ENCODE data around the gene AUTS2.
"Not testable (repeated sequence)": the region's sequence is repeated elsewhere in the genome, so short reads cannot be mapped to it uniquely, and the experiment has no call there.

Gene AUTS2

GRCh38 chr7:70779321-70779720, 1181.0 kb downstream of the AUTS2 start:
- no peak for DNase-seq

DNA sequence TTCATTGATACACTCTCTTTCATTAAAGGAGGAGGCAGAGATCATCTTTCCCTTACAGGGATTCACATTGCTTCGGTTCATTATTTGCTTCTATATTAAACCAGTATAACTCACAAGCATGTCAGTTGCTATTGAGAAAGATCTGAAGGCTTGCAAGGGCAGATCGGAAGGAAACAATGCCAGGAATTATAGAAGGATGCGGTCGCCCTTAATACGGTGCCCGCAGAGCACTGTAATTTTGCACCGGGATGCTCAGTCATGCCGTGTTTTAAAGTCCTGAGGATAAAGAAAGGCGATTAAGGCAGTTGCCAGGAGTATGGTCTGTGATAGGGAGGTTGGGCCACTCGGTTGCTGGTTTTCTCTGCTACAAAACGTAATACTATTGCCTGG, 1183.6 kb downstream of the AUTS2 start:
- no peak for DNase-seq

DNA sequence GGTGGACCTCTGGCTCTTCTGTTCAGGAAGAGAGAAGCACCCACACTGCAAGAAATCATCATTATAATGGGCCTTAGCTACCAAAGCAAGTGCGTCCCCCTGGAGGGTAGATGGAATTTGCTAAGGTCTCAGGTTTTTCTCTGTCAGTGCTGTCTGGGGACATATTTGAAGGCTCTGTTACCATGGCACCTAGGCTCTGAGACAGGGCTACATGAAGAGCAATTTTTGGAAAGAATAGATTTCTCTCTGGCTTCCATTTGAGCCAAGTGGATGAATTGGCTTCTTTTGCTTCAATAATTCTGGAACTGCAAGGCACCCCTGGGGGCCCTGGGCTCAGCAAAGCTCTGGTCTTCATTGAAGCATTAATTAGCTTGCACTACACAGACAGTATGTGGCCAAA, 1184.5 kb downstream of the AUTS2 start:
- peak; percentile 38 for DNase-seq

DNA sequence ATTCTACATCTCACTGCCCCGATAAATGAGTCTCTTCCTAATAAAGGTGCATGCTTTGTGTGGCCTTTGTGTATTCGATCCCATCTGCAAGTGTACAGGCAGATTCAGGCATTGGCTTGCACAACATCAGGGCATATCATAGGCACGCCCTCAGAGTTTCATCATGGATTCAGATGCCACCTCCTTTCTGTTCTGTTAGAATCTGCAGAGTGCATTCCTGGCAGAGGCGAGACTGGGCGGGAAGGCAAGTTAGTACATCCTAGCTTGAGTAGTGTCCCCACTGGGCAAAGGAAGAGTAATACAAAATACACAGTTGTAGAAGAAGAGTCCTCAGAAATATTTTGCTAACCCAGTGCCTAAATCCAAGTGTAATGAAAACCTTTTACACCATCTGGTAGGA, 1187.2 kb downstream of the AUTS2 start:
- no peak for DNase-seq

DNA sequence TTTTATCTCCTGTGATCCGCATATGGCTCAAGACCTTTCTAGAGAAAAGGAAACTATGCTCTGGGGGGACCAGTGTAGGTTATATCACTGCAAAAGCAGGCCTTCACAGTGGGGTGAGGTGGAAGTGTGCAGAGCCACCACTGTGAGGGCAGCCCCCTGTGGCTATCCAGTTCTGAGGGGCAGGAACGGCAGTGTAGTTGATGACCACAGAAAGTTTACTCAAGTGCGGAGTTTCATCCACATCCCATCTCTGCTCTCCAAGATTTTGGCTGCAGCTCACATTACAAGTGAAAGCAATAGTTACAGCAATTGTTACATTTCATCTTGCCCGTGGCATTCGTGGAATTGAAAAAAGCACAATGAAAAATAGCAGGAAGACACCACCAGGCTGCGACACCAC, 1187.8 kb downstream of the AUTS2 start:
- DNase-seq, result no peak

- DNase-seq, result no peak
Observed at GRCh38 chr7:70787286-70787685, 1189.0 kb downstream of the AUTS2 start.

DNA sequence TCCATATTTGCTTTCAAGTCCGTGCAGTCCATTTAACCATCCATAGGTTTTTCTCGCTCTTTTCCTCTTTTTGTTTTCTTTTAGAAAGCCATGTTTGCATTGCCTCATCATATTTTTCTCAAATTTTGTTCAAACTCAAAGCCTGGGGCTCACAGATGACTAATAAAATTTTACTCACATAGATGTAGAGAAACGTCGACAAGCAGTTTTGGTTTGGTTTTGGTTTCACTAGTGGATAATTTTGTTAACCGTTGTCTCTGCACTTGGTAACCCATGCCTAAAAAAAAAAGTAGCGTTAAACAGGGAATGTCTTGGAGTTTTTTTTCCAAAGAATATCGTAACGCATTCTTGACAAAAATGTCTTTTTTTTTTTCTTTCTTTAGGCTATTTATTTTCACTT, 1189.5 kb downstream of the AUTS2 start:
- DNase-seq, result no peak

GRCh38 chr7:70788276-70788675, 1190.0 kb downstream of the AUTS2 start:
- no peak for DNase-seq

GRCh38 chr7:70789481-70790214, 1191.4 kb downstream of the AUTS2 start:
- DNase-seq, result no peak

DNA sequence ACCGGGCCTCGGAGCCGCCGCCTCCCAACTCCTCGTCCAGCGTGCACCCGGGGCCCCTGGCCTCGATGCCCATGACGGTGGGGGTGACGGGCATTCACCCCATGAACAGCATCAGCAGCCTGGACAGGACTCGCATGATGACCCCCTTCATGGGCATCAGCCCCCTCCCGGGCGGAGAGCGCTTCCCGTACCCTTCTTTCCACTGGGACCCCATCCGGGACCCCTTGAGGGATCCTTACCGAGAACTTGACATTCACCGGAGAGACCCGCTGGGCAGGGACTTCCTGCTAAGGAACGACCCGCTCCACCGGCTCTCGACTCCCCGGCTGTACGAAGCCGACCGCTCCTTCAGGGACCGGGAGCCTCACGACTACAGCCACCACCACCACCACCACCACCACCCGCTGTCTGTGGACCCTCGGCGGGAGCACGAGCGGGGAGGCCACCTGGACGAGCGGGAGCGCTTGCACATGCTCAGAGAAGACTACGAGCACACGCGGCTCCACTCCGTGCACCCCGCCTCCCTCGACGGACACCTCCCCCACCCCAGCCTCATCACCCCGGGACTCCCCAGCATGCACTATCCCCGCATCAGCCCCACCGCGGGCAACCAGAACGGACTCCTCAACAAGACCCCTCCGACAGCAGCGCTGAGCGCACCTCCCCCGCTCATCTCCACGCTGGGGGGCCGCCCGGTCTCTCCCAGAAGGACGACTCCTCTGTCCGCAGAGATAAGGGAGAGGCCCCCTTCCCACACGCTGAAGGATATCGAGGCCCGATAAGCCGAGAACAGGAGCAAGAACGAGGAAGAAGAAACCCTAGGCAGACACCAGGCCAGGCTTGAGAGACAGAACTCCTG, 1192.2 kb downstream of the AUTS2 start:
- DNase-seq, result no peak

- no peak for DNase-seq
Observed at GRCh38 chr7:70791341-70791740, 1193.1 kb downstream of the AUTS2 start.

- no peak for DNase-seq
Observed at GRCh38 chr7:70793060-70793459, 1194.8 kb downstream of the AUTS2 start.

DNA sequence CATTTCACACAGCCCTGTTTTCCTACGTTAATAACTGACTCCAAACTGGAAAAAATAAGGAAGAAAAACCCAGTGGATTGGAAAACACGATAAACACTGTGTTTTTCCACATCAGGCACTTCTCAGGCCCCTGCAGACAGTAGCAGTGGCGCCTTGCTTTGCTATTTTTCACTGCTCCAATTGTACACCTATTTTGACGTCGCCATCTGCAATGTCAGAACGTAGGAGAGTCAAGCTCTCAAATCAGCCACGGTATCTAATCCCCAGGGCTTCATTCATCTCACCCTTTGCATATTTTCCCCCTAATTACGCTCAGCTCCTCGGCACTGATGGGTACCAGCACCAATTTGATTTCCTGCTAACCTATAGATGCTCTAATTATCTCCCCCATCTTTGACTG, 1195.5 kb downstream of the AUTS2 start:
- no peak for DNase-seq

- DNase-seq, result no peak
Observed at GRCh38 chr7:70794962-70795361, 1196.7 kb downstream of the AUTS2 start.

GRCh38 chr7:70795948-70796347, 1197.7 kb downstream of the AUTS2 start:
- DNase-seq, result no peak

DNA sequence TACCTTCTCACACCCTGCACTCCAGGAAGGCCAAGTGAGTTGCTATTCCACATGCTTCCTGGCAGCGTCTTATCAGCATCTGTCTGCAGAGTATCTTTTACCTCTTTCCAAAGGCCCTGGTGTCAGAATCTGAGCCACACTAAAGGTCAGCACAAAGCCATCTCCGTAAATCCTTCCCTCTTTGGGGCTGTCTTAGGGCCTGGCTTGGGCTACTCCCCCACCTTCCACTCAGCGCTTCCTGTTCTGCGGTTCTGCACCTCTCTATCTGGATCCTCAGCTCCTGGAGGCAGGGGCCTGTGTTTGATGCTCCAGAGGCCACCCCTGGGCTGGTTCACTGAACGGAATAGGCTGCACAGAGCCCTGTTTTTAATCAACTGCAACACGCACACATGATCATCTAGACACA, 1198.8 kb downstream of the AUTS2 start:
- DNase-seq, result no peak

GRCh38 chr7:70799841-70800405, 1201.6 kb downstream of the AUTS2 start:
- DNase-seq, result no peak

- no peak for DNase-seq
Observed at GRCh38 chr7:70805360-70805759, 1207.1 kb downstream of the AUTS2 start.

GRCh38 chr7:70807650-70808049, 1209.4 kb downstream of the AUTS2 start:
- DNase-seq, result no peak

GRCh38 chr7:70808876-70809275, 1210.6 kb downstream of the AUTS2 start:
- DNase-seq, result no peak

- no peak for DNase-seq
Observed at GRCh38 chr7:70810558-70811139, 1212.4 kb downstream of the AUTS2 start.

- no peak for DNase-seq
Observed at GRCh38 chr7:70812511-70812910, 1214.2 kb downstream of the AUTS2 start.

DNA sequence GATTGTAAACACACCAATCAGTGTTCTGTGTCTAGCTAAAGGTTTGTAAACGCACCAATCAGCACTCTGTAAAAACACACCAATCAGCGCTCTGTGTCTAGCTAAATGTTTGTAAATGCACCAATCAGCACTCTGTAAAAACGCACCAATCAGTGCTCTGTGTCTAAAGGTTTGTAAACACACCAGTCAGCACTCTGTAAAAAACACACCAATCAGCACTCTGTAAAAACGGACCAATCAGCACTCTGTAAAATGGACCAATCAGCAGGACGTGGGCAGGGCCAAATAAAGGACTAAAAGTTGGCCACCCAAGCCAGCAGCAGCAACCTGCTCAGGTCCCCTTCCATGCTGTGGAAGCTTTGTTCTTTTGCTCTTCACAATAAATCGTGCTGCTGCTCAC, 1224.2 kb downstream of the AUTS2 start:
- not testable (repeated sequence) for DNase-seq
